Suppressor macrophage (primary cell): ENCODE results near the gene BICC1.

Source experiments
- DNase-seq, 4 experiments: peaks; one replicate each; pipeline ENCODE4 v3.0.0-alpha.2; 2020 to 2022

The BICC1 gene

GRCh38 chr10:58795560-58795959 is 282.9 kb downstream of the BICC1 start:
- DNase-seq = no peak

- no peak for DNase-seq
These were observed 283.6 kb downstream of the BICC1 start for GRCh38 chr10:58796242-58796641.

GRCh38 chr10:58796824-58797223 is 284.2 kb downstream of the BICC1 start:
- DNase-seq = no peak

- DNase-seq = no peak
These were observed 284.7 kb downstream of the BICC1 start for GRCh38 chr10:58797356-58797755.

DNA sequence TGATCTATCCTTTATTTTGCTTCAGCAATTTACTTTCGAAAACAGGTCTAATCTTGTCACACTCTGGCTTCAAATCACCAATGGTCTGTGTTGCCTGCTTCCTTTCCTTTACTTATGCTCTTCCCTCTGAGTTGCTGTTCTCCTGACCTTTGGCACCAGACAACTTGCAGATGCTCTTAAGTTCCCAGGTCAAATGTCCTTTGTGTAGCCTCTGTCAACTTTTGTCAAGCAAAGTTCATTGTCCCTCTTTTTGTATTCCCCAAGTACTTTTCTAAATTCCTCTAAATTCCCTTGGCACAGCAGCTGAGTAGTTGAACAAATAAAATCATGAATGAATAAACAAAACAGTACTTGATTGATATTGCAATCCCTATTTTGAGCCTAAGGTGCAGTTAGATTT is 289.4 kb downstream of the BICC1 start:
- no peak for DNase-seq

- DNase-seq = no peak
These were observed 293.7 kb downstream of the BICC1 start for GRCh38 chr10:58806323-58806722.

DNA sequence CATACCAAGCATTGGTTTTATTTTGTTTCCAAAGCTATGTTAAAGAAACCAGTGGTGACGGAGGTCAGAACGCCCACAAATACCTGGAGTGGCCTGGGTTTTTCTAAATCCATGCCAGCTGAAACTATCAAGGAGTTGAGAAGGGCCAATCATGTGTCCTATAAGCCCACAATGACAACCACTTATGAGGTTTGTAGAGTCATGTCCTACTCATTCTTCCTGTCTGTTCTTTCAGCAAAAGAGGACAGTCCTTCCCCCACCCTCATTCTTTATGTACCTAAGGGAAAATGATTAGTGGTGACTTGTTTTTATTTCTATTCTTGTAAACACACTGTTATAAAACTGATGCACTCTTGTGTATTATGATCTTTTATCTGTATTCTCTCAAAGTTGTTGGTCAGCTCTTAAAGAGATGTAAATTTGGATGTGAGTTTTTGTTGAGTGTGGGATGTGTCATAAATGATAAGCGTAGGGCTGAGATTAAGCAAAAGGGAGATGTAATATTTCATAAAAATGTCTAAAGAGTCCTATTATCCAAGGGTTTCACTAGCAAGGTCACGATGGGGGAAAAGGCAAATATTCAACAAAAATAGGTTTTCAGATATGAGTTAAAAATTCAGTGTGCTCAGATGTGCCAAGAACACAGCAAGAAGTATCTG is 294.4 kb downstream of the BICC1 start:
- DNase-seq = no peak

DNA sequence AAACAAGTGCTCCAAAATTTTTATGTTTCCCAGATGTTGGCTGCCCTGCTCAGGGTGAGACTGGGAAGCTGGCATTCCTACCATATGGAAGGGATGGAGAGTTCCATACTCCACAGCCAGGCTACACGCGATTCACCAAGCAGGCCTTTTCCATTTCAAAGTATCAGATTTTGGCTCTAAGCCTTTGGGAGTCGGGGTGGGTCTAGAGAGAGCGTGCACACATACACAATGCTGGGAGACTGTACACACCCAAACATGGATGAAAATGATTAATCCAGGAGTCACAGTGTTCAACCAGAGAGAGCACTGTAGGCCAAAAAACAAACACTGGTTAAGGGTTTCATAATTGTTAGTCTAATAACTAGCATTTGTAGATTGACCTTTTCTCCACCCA is 295.0 kb downstream of the BICC1 start:
- DNase-seq = no peak

- DNase-seq = no peak
These were observed 298.1 kb downstream of the BICC1 start for GRCh38 chr10:58810751-58811150.

DNA sequence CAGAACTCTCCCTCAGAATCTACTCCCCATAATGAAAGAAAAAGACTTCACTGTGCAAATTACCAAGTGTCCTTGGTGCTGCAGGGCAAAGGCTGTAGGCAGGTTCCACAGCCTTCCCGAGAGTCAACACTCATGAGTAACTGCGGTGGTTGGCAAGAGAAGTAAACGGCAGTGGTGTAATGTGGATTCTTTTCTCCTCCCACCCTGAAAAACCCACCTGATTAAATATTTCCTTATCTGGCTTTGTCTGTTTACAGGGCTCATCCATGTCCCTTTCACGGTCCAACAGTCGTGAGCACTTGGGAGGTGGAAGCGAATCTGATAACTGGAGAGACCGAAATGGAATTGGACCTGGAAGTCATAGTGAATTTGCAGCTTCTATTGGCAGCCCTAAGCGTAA is 300.9 kb downstream of the BICC1 start:
- no peak for DNase-seq

GRCh38 chr10:58817201-58817846 is 304.7 kb downstream of the BICC1 start:
- DNase-seq = no peak

DNA sequence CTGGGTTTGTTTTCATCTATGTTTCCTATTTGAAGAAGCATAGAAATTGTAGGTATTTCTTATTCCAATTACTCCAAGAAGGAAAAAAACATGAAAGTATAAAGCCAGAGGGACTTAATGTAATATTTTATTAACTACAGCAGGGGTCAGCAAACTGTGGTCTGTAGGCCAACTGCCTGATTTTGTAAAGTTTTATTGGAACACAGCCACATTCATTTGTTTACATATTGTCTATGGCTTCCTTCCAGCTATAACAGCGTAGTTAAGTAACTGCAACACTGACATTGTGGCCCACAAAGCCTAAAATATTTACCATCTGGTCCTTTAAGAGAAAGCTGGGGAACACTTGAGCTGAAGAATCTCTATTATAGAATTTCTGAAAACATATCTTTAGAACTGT is 306.2 kb downstream of the BICC1 start:
- no peak for DNase-seq

DNA sequence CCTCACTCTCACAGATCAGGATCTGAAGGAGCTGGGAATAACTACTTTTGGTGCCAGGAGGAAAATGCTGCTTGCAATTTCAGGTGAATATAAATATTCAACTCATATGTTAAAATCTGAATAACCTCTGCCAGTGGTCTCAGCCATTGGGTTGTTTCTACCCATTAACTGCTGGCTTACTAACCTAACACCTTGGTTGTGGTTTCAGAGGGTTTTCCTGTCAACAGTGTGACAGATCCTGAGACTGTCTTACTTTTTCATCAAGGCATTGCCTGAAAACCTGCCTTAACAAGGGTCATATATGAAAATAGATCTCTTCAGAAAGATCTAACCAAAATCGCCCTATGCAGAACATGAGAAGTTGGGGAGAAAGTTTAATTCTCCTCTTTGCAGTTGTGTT is 307.7 kb downstream of the BICC1 start:
- no peak for DNase-seq

GRCh38 chr10:58820861-58821751 is 308.4 kb downstream of the BICC1 start:
- DNase-seq = no peak

GRCh38 chr10:58821752-58822056 is 309.0 kb downstream of the BICC1 start:
- DNase-seq = no peak

DNA sequence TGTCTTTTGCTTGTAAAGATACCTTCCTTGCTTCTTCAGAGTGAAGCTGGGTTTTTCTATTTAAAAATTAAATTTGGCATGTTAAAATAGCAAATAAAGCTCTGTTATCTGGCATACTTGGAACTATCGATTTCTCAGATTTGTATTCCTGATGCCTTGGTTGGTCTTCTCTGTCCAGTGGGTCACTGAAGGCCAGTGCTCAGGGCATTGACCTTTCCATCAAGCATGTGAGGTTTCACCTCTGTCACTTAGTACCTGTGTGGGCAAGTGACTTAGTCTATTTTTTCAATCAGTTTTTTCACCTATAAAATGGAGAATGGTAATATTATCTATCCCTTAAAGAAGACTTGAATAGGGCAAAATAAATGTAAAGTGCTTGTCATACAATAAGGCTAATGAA is 311.3 kb downstream of the BICC1 start:
- DNase-seq = no peak

DNA sequence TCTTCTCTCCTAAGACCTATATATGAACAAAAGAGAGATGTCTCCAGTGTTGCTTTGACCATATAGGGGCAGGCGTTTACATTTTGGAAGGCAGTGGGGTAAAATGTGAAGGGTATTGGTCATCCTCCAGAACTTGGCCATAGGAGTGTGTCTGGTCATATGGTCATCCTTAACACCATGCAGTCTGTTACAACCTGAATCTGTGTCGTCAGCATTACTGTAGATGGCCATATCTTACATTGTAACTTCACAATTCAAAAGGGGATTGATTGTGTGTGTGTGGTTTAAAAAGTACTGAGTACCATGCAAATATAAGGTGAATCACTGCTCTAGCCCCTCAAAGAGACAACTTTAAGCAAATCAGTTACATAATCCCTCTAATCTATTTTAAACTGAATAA is 311.7 kb downstream of the BICC1 start:
- DNase-seq = no peak

- DNase-seq = no peak
These were observed 314.0 kb downstream of the BICC1 start for GRCh38 chr10:58826694-58827093.

GRCh38 chr10:58827381-58827780 is 314.7 kb downstream of the BICC1 start:
- no peak for DNase-seq

DNA sequence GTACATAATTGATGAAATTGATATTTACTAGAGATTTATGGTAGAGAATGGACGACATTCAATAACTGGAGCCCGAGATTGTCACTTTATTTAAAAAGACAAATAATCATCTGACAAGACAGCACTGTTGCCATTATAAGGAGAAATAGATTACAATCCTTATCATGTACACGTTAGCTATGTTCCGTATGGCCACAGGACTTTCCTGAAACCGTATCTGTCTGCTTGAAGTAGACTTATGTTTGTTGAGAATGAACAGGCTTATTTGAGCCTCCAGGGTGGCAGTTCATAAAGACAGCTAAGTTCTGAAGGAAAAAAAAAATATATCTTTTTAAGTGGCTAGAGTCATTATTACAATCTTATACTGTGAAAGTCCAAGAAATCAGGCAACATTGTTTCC is 317.2 kb downstream of the BICC1 start:
- no peak for DNase-seq

GRCh38 chr10:58830697-58831096 is 318.0 kb downstream of the BICC1 start:
- no peak for DNase-seq

DNA sequence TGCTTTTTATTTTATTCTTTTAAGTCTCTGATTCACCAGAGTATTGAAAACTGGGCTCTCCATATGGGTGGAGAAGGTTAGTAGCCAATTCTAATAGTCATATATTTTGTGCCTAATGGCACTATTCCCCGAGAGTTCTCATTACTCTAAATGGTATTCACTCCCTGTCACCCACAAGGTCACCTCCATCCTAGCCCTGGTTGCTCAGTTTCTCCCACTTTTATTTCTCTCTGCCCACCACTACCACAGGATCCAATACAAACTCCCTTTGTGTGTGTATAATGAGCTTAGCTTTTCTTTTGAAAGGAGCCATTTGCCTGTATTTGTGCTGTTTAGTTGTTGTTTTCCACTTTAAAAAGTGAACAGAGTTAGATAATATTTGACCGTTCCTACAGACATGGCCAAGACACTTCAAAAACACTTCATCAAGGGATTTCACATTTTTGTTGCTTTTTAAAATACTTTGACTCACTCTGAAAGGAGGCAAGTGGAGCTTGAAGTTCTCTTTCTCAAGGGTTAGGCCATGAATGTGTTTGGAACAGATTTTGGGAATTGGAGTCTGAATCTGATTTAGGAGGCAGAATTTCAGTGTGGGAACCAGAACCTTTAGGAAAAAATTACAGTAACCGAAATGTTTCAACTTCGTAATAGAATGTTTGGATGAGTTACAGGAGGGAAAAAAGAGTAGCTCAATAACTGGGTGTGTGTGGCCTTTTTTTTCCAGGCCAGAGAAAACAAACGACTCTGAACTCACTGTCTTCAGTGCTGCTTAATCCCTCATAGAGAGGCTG is 321.3 kb downstream of the BICC1 start:
- DNase-seq = no peak

GRCh38 chr10:58836176-58836700 is 323.6 kb downstream of the BICC1 start:
- DNase-seq = no peak
